ENCODE measurements around the gene WASF2.

DNA sequence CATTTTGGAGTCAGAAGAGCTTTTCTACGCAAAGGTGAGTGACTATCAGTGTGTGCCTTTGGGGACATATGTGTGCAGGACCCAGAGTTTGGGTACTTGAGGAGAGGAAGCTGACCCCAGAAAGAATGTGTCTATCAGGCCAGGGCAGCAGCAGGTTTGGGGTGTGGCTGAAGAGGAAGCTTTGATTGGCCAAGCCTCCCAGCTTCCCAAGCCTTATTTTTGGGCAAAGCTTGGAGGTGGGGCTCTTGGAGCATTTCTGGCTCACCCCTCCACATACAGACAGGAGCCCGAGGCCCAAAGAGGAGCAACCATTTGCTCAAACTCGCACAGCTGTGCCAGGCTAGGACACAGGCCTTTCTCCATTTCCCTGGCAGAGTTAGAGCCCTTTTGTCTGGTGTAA, 92.9 kb downstream of the WASF2 start:
- TF ChIP-seq MAX (IDR thresholded peaks at IDR 0.05) = no peak
- no peak for TF ChIP-seq CTCF (IDR thresholded peaks at IDR 0.05; ENCODE audit: control extremely low read depth in 1 of 3, insufficient read depth in 1 of 3, low read depth in 1 of 3, low read length in 3 of 3)
- no peak for TF ChIP-seq RAD21 (IDR thresholded peaks at IDR 0.05 in 1 of 2, conservative IDR thresholded peaks at IDR 0.05 in 1 of 2; ENCODE audit: low read depth in 2 of 2, low read length in 2 of 2)
- no peak for TF ChIP-seq ZNF274 (IDR thresholded peaks at IDR 0.05; ENCODE audit: borderline replicate concordance, extremely low read depth, low read length)
- no peak for TF ChIP-seq SIN3A (conservative IDR thresholded peaks at IDR 0.05 in 1 of 2, IDR thresholded peaks at IDR 0.05 in 1 of 2; ENCODE audit: low read depth in 1 of 2, low read length in 2 of 2)
- TF ChIP-seq POLR2A (IDR thresholded peaks at IDR 0.05; ENCODE audit: control extremely low read depth in 1 of 2, low read depth in 2 of 2, low read length in 2 of 2) = no peak
- TF ChIP-seq EZH2 (IDR thresholded peaks at IDR 0.05; ENCODE audit: low read depth, low read length, severe bottlenecking) = no peak
- no peak for TF ChIP-seq CREB1 (IDR thresholded peaks at IDR 0.05)
- no peak for TF ChIP-seq BRCA1 (IDR thresholded peaks at IDR 0.05; ENCODE audit: low read depth, low read length)
- TF ChIP-seq HDAC6 (IDR thresholded peaks at IDR 0.05; ENCODE audit: low read depth, low read length) = no peak
- no peak for TF ChIP-seq JUN (IDR thresholded peaks at IDR 0.05; ENCODE audit: low read depth, low read length)
- TF ChIP-seq SAP30 (IDR thresholded peaks at IDR 0.05; ENCODE audit: insufficient read depth, insufficient replicate concordance, low read length) = no peak

Measured in H1 (cell line).